H1 (cell line): Measurements from ENCODE around the gene KCNV2. TPM values are rescaled to one million over a fixed set of nuclear protein-coding genes. Genes with fewer than 3 reads are reported as not detected.

ENCODE experiments used
- CTCF ChIA-PET: fragments of 300-600 bp; sonication (Branson Sonifier 250); formaldehyde crosslinking; loops from one replicate; lab custom pipeline; 2021; ENCODE audit not compliant: partially characterized antibody; lab: Charles Lee
- POLR2A ChIA-PET: fragments of 300-600 bp; sonication (Branson Sonifier 250); formaldehyde crosslinking; loops from one replicate; lab custom pipeline; 2021; ENCODE audit warnings: inconsistent platforms; ENCODE audit not compliant: partially characterized antibody; lab: Charles Lee
- DNase-seq, 2 experiments: peaks; one replicate each; pipeline versions ENCODE4 v3.0.0 to v3.0.0-alpha.2; 2010 to 2022; ENCODE audit warnings: low spot score in 2 of 2, low read depth in 1 of 2, mixed read lengths in 1 of 2
- FAIRE-seq: peaks from 2 replicates; lab custom pipeline; 2011; peaks lifted over from hg19 to GRCh38; lab: Jason Lieb, UNC
- H2AFZ ChIP-seq: 2 replicates; pipeline ENCODE4 v1.8.1; 2012; ENCODE audit warnings: low read length, inconsistent platforms
- H2AK5ac ChIP-seq: 2 replicates; pipeline ENCODE4 v1.6.1; 2013; ENCODE audit warnings: low read depth, low read length
- H2BK120ac ChIP-seq: replicated peaks from 2 replicates; pipeline ENCODE3; 2013; ENCODE audit warnings: low read depth, low read length, inconsistent platforms
- H2BK12ac ChIP-seq: 2 replicates; pipeline ENCODE4 v1.6.1; 2013; ENCODE audit warnings: low read depth, low read length
- H2BK15ac ChIP-seq: 2 replicates; pipeline ENCODE4 v1.6.1; 2013; ENCODE audit warnings: low read length
- H2BK20ac ChIP-seq: 2 replicates; pipeline ENCODE4 v1.6.1; 2013; ENCODE audit warnings: low read length
- H2BK5ac ChIP-seq: 2 replicates; pipeline ENCODE4 v1.6.1; 2013; ENCODE audit warnings: low read depth, low read length
- H3K14ac ChIP-seq: 2 replicates; pipeline ENCODE4 v1.6.1; 2013; ENCODE audit warnings: inconsistent platforms; ENCODE audit not compliant: insufficient read length
- H3K18ac ChIP-seq: 2 replicates; pipeline ENCODE4 v1.6.1; 2013; ENCODE audit warnings: low read length; ENCODE audit errors: extremely low read depth
- H3K23ac ChIP-seq: 2 replicates; pipeline ENCODE4 v1.6.1; 2013; ENCODE audit warnings: inconsistent platforms; ENCODE audit not compliant: insufficient read length
- H3K23me2 ChIP-seq: 2 replicates; pipeline ENCODE4 v1.6.1; 2013; ENCODE audit warnings: low read depth, low read length
- H3K27ac ChIP-seq: 2 replicates; pipeline ENCODE4 v1.6.1; 2011; ENCODE audit warnings: low read depth, low read length, inconsistent platforms
- H3K27me3 ChIP-seq, 4 experiments: replicated peaks in 1 of 4; 1 replicate in 1 of 4; 2 replicates in 3 of 4; pipeline versions ENCODE4 v1.6.1 to v1.8.1; 2011 to 2013; ENCODE audit warnings: low read length in 3 of 4, mild to moderate bottlenecking in 3 of 4, inconsistent platforms in 2 of 4, mixed read lengths in 2 of 4, moderate library complexity in 1 of 4; ENCODE audit not compliant: control insufficient read depth in 3 of 4, insufficient read depth in 3 of 4; ENCODE audit errors: extremely low read depth in 1 of 4
- H3K36me3 ChIP-seq, 4 experiments: 2 replicates each; pipeline versions ENCODE4 v1.6.1 to v1.8.1; 2011 to 2013; ENCODE audit warnings: mild to moderate bottlenecking in 4 of 4, low read length in 3 of 4, moderate library complexity in 2 of 4, control low read depth in 1 of 4, inconsistent platforms in 1 of 4; ENCODE audit not compliant: insufficient read depth in 4 of 4, control insufficient read depth in 2 of 4
- H3K4ac ChIP-seq: replicated peaks from 2 replicates; pipeline ENCODE3; 2013; ENCODE audit warnings: low read length, low read depth, mixed read lengths, inconsistent platforms; ENCODE audit not compliant: insufficient read length
- H3K4me1 ChIP-seq, 4 experiments: replicated peaks in 1 of 4; 1 replicate in 1 of 4; 2 replicates in 3 of 4; pipeline versions ENCODE4 v1.6.1 to v1.8.1; 2011 to 2013; ENCODE audit warnings: low read length in 3 of 4, inconsistent platforms in 2 of 4, mixed read lengths in 1 of 4; ENCODE audit not compliant: insufficient read depth in 4 of 4, control insufficient read depth in 3 of 4
- H3K4me2 ChIP-seq, 2 experiments: 2 replicates each; pipeline versions ENCODE4 v1.6.1 to v1.8.1; 2011 to 2013; ENCODE audit warnings: low read depth in 2 of 2, low read length in 2 of 2, control low read depth in 1 of 2, inconsistent platforms in 1 of 2, mild to moderate bottlenecking in 1 of 2; ENCODE audit not compliant: insufficient read depth in 1 of 2
- H3K4me3 ChIP-seq, 4 experiments: fragments of 200-600, 300-600 bp in 1 of 4; sonication (generic), shearing (Covaris generic), sonication (Bioruptor Twin) in 1 of 4; 2 replicates each; pipeline versions ENCODE4 v1.5.1 to v1.8.1; 2011 to 2016; ENCODE audit warnings: low read length in 4 of 4, low read depth in 3 of 4, control low read depth in 2 of 4, inconsistent platforms in 2 of 4, mild to moderate bottlenecking in 2 of 4, mixed read lengths in 1 of 4, moderate library complexity in 1 of 4; ENCODE audit not compliant: insufficient read depth in 2 of 4; ENCODE audit errors: extremely low read depth in 1 of 4
- H3K56ac ChIP-seq: replicated peaks from 2 replicates; pipeline ENCODE3; 2013; ENCODE audit warnings: low read depth, mild to moderate bottlenecking, mixed read lengths, low read length, inconsistent platforms; ENCODE audit not compliant: insufficient read length
- H3K79me1 ChIP-seq: 2 replicates; pipeline ENCODE4 v1.6.1; 2013; ENCODE audit warnings: low read depth, low read length, control low read depth
- H3K79me2 ChIP-seq, 2 experiments: 2 replicates each; pipeline versions ENCODE4 v1.6.1 to v1.8.1; 2012 to 2013; ENCODE audit warnings: low read length in 2 of 2, mild to moderate bottlenecking in 2 of 2, inconsistent platforms in 1 of 2; ENCODE audit not compliant: insufficient read depth in 2 of 2, control insufficient read depth in 1 of 2
- H3K9ac ChIP-seq, 4 experiments: replicated peaks in 1 of 4; 1 replicate in 1 of 4; 2 replicates in 3 of 4; pipeline versions ENCODE4 v1.6.1 to v1.8.1; 2011 to 2013; ENCODE audit warnings: low read depth in 3 of 4, low read length in 3 of 4, control low read depth in 2 of 4, mild to moderate bottlenecking in 2 of 4, moderate library complexity in 2 of 4, inconsistent platforms in 1 of 4; ENCODE audit errors: extremely low read depth in 1 of 4
- H3K9me3 ChIP-seq, 2 experiments: 2 replicates each; pipeline versions ENCODE4 v1.6.1 to v1.8.1; 2012 to 2013; ENCODE audit warnings: mild to moderate bottlenecking in 2 of 2, moderate library complexity in 2 of 2, control low read depth in 1 of 2, inconsistent platforms in 1 of 2, low read depth in 1 of 2, low read length in 1 of 2, mixed read lengths in 1 of 2; ENCODE audit not compliant: insufficient read depth in 2 of 2
- H4K20me1 ChIP-seq, 2 experiments: replicated peaks in 1 of 2; 2 replicates each; pipeline versions ENCODE3 to v1.8.1; 2011 to 2013; ENCODE audit warnings: inconsistent platforms in 2 of 2, low read length in 2 of 2, mild to moderate bottlenecking in 1 of 2; ENCODE audit not compliant: insufficient read depth in 2 of 2, control insufficient read depth in 1 of 2
- H4K5ac ChIP-seq: 2 replicates; pipeline ENCODE4 v1.6.1; 2013; ENCODE audit warnings: low read length, low read depth, mixed read lengths, inconsistent platforms; ENCODE audit not compliant: insufficient read length
- H4K8ac ChIP-seq: 2 replicates; pipeline ENCODE4 v1.8.0; 2013; ENCODE audit warnings: mild to moderate bottlenecking, moderate library complexity, low read length, inconsistent platforms; ENCODE audit not compliant: insufficient read depth; ENCODE audit errors: extremely low read depth
- H4K91ac ChIP-seq: replicated peaks from 2 replicates; pipeline ENCODE3; 2013; ENCODE audit warnings: low read length, mixed read lengths, inconsistent platforms; ENCODE audit not compliant: insufficient read length
- BCL11A ChIP-seq, 2 experiments: IDR thresholded peaks; one replicate each; pipeline ENCODE4 v1.6.1; 2011; ENCODE audit warnings: low read depth in 2 of 2, low read length in 2 of 2, mild to moderate bottlenecking in 2 of 2
- BRCA1 ChIP-seq: IDR thresholded peaks from 2 replicates; pipeline ENCODE4 v1.6.1; 2012; ENCODE audit warnings: low read depth, low read length, improper control_type of control experiment
- CEBPB ChIP-seq: IDR thresholded peaks from 2 replicates; pipeline ENCODE4 v1.6.1; 2012; ENCODE audit warnings: low read depth, low read length
- CHD1 ChIP-seq: IDR thresholded peaks from 2 replicates; pipeline ENCODE4 v1.6.1; 2012; ENCODE audit warnings: low read depth, low read length, improper control_type of control experiment
- FOSL1 ChIP-seq: IDR thresholded peaks from 2 replicates; pipeline ENCODE4 v1.6.1; 2011; ENCODE audit warnings: mild to moderate bottlenecking, low read depth, low read length, moderate library complexity; ENCODE audit not compliant: insufficient read depth
- JUND ChIP-seq: IDR thresholded peaks from 2 replicates; pipeline ENCODE4 v1.6.1; 2011; ENCODE audit warnings: mild to moderate bottlenecking, improper control_type of control experiment, low read length
- POLR2A ChIP-seq, 2 experiments: IDR thresholded peaks; 1 replicate in 1 of 2; 2 replicates in 1 of 2; pipeline ENCODE4 v1.6.1; 2011; ENCODE audit warnings: low read depth in 2 of 2, low read length in 2 of 2, mild to moderate bottlenecking in 2 of 2; ENCODE audit errors: control extremely low read depth in 1 of 2
- POLR2AphosphoS5 ChIP-seq: IDR thresholded peaks from 2 replicates; pipeline ENCODE4 v1.6.1; 2011; ENCODE audit warnings: low read depth, low read length
- RFX5 ChIP-seq: IDR thresholded peaks from 2 replicates; pipeline ENCODE4 v1.6.1; 2011; ENCODE audit warnings: low read depth, low read length, improper control_type of control experiment, borderline replicate concordance
- SIRT6 ChIP-seq: IDR thresholded peaks from one replicate; pipeline ENCODE4 v1.7.1; 2012; ENCODE audit warnings: low read length, inconsistent platforms
- SRF ChIP-seq: IDR thresholded peaks from 2 replicates; pipeline ENCODE4 v1.6.1; 2011; ENCODE audit warnings: mild to moderate bottlenecking, low read depth, low read length, moderate library complexity
- SUZ12 ChIP-seq: fragments of 200-600 bp; sonication (generic); IDR thresholded peaks from 2 replicates; pipeline ENCODE4 v1.6.1; 2012; ENCODE audit warnings: mild to moderate bottlenecking, inconsistent platforms, low read length, moderate library complexity, mixed read lengths
- WGBS, 2 experiments: shearing (Covaris generic) in 1 of 2; methylation state at CpG; one replicate each; pipeline versions ENCODE4 v1.1.6 to v1.1.7; 2013 to 2015; ENCODE audit warnings: low lambda C conversion rate in 2 of 2, mixed read lengths in 2 of 2, inconsistent platforms in 1 of 2, low coverage in 1 of 2, missing lambda C conversion rate in 1 of 2; ENCODE audit not compliant: insufficient replicate concordance in 2 of 2, insufficient coverage in 1 of 2, insufficient read length in 1 of 2; ENCODE audit errors: extremely low coverage in 1 of 2, missing lambda C conversion rate in 1 of 2; 5-methylcytosine and 5-hydroxymethylcytosine counted together
- polyA plus RNA-seq, 7 experiments: library from polyadenylated mRNA; depleted of rRNA in 3 of 7; stranded (reverse) in 5 of 7; unstranded in 2 of 7; fragments of >200 nt in 5 of 7; fragments of 200-250 nt in 2 of 7; gene quantifications; 1 replicate in 5 of 7; 2 replicates in 1 of 7; 4 replicates in 1 of 7; pipeline versions ENCODE4 v1.2.1 to v1.2.3, GENCODE V29; 2011 to 2013; ENCODE audit warnings: missing spikeins in 2 of 7, mixed read lengths in 2 of 7
- total RNA-seq: library from RNA; stranded (reverse); fragmentation: NEBNext Ultra II Directional; extraction: Animal tissue kit (Norgen Biotek cat#: 25700); gene quantifications from 2 replicates; pipeline ENCODE4 v1.2.1, GENCODE V29; 2021
- TF ChIP-seq, protein P1 (sequence below), 3 experiments: IDR thresholded peaks; 1 replicate in 2 of 3; 2 replicates in 1 of 3; pipeline versions ENCODE4 v1.5.1 to v1.6.1; 2011; ENCODE audit warnings: low read length in 3 of 3, mild to moderate bottlenecking in 3 of 3, inconsistent platforms in 2 of 3, low read depth in 1 of 3, moderate library complexity in 1 of 3; ENCODE audit not compliant: insufficient read depth in 1 of 3; ENCODE audit errors: control extremely low read depth in 1 of 3

KCNV2 gene
- total and polyA plus RNA-seq, 2 of the 8 experiments (the other 6 are each of a cell fraction or from before 2014, with no cell fraction given) = not detected

DNA sequence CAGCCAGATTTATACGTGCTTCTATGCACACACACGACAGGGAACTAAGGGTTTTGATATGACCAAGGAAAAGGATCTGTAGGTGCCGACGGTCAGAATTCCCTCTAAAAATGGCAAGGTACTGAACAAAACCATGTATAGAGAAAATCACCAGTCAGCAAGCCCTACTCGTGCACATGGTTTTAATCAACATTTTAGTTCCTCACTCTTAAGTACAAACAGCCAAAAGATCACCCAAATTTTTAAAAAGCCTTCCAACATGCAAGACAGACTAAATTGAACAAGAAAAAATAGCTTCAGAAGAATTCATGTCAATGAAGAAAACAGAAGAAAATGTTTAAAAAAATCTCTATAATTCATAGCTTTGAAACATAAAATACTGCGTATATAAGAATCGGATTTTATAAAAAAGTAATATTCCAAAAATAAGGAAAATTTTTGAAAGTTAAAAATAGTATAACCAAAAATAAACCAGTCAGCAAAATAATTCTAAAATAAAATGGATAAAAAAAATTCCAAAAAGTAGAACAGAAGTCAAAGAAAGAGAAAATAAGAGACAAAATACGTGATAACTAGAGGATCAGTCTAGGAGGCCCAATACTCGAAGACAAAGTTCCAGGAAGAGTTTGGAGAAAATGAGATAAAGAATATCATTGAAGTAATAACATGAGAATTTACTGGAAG lies 43.0 kb upstream of the KCNV2 start:
- Histone ChIP-seq H3K36me3 (no peaks in the 10 kb centered on the region), H2BK12ac (no peak overlapping the region), H3K9me3 (no peaks in the 10 kb centered on the region), H3K56ac (no peak overlapping the region), H3K4me2 (no peak overlapping the region), H2AFZ (no peak overlapping the region), H3K18ac (no peak overlapping the region), H3K79me1 (no peaks in the 10 kb centered on the region), H3K27me3 (no peaks in the 10 kb centered on the region), H3K4me1 (peaks cover 0 to 2% (median 0%) of the 10 kb centered on the region in 4 experiments; a peak in 1 of 7 replicates), H4K5ac (no peak overlapping the region), H2AK5ac (no peak overlapping the region), H4K8ac (no peak overlapping the region), H4K91ac (no peak overlapping the region), H4K20me1 (no peaks in the 10 kb centered on the region), H3K23ac (no peak overlapping the region), H2BK5ac (no peak overlapping the region), H2BK20ac (no peak overlapping the region), H2BK120ac (no peak overlapping the region), H3K4me3 (no peak overlapping the region), H3K79me2 (no peaks in the 10 kb centered on the region), H3K4ac (no peak overlapping the region), H3K27ac (no peak overlapping the region), H3K14ac (no peak overlapping the region), H3K9ac (no peak overlapping the region), H2BK15ac (no peak overlapping the region), H3K23me2 (no peaks in the 10 kb centered on the region)
- DNase-seq (no peak), FAIRE-seq (no peak)
- 90% methylated on average over 9 of the region's 9 CpGs; no CpG with 5 or more reads in 1 of the 2 experiments for WGBS, 2 experiments
- ChIA-PET CTCF (no interaction called here), POLR2A (no interaction called here)
- no peak for TF ChIP-seq BCL11A (IDR thresholded peaks at IDR 0.05; ENCODE audit: low read depth in 2 of 2, low read length in 2 of 2)
- no peak for TF ChIP-seq POLR2A (IDR thresholded peaks at IDR 0.05; ENCODE audit: control extremely low read depth in 1 of 2, low read depth in 2 of 2, low read length in 2 of 2)
- TF ChIP-seq, protein P1, sequence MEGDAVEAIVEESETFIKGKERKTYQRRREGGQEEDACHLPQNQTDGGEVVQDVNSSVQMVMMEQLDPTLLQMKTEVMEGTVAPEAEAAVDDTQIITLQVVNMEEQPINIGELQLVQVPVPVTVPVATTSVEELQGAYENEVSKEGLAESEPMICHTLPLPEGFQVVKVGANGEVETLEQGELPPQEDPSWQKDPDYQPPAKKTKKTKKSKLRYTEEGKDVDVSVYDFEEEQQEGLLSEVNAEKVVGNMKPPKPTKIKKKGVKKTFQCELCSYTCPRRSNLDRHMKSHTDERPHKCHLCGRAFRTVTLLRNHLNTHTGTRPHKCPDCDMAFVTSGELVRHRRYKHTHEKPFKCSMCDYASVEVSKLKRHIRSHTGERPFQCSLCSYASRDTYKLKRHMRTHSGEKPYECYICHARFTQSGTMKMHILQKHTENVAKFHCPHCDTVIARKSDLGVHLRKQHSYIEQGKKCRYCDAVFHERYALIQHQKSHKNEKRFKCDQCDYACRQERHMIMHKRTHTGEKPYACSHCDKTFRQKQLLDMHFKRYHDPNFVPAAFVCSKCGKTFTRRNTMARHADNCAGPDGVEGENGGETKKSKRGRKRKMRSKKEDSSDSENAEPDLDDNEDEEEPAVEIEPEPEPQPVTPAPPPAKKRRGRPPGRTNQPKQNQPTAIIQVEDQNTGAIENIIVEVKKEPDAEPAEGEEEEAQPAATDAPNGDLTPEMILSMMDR (IDR thresholded peaks at IDR 0.05; ENCODE audit: control extremely low read depth in 1 of 3, insufficient read depth in 1 of 3, low read depth in 1 of 3, low read length in 3 of 3) = no peak
- no peak for TF ChIP-seq CHD1
- TF ChIP-seq BRCA1 = no peak
- TF ChIP-seq SIRT6 = no peak
- no peak for TF ChIP-seq CEBPB
- TF ChIP-seq SUZ12 = no peak
- TF ChIP-seq RFX5 = no peak
- no peak for TF ChIP-seq SRF
- TF ChIP-seq POLR2AphosphoS5 = no peak
- no peak for TF ChIP-seq JUND
- no peak for TF ChIP-seq FOSL1
